GM18867 (cell line): ENCODE measurements around the gene TSPAN5.
"Not testable (repeated sequence)": the region's sequence is repeated elsewhere in the genome, so short reads cannot be mapped to it uniquely, and the experiment has no call there.

Experiments used
- ATAC-seq: cut with Tn5 transposase; IDR thresholded peaks from one replicate; pipeline ENCODE4 v1.9.1; 2021; ENCODE audit warnings: mild to moderate bottlenecking, moderate library complexity; ENCODE audit not compliant: unreplicated experiment

The TSPAN5 gene

GRCh38 chr4:98658287-98659105, at the start of gene TSPAN5:
TSS of gene TSPAN5 (minus strand) at chr4:98658611.
- peak; percentile 81 for ATAC-seq

- no peak for ATAC-seq
Observed at GRCh38 chr4:98706935-98707334, 48.5 kb upstream of the TSPAN5 start.

GRCh38 chr4:98706200-98706813, 47.9 kb upstream of the TSPAN5 start:
- ATAC-seq, result no peak

GRCh38 chr4:98705586-98705985, 47.2 kb upstream of the TSPAN5 start:
- ATAC-seq, result not testable (repeated sequence)

- no peak for ATAC-seq
Observed at GRCh38 chr4:98700656-98701055, 42.2 kb upstream of the TSPAN5 start.

- ATAC-seq, result no peak
Observed at GRCh38 chr4:98694076-98694475, 35.7 kb upstream of the TSPAN5 start.

- no peak for ATAC-seq
Observed at GRCh38 chr4:98692411-98692810, 34.0 kb upstream of the TSPAN5 start.

- no peak for ATAC-seq
Observed at GRCh38 chr4:98691588-98691987, 33.2 kb upstream of the TSPAN5 start.

GRCh38 chr4:98689507-98690174, 31.2 kb upstream of the TSPAN5 start:
- ATAC-seq, result no peak

- no peak for ATAC-seq
Observed at GRCh38 chr4:98688411-98689290, 30.2 kb upstream of the TSPAN5 start.

- no peak for ATAC-seq
Observed at GRCh38 chr4:98687876-98688275, 29.5 kb upstream of the TSPAN5 start.

GRCh38 chr4:98686847-98687246, 28.4 kb upstream of the TSPAN5 start:
- no peak for ATAC-seq

- ATAC-seq, result no peak
Observed at GRCh38 chr4:98686043-98686707, 27.8 kb upstream of the TSPAN5 start.

- ATAC-seq, result no peak
Observed at GRCh38 chr4:98685225-98686042, 27.0 kb upstream of the TSPAN5 start.

GRCh38 chr4:98682719-98683118, 24.3 kb upstream of the TSPAN5 start:
- no peak for ATAC-seq

- no peak for ATAC-seq
Observed at GRCh38 chr4:98680806-98681205, 22.4 kb upstream of the TSPAN5 start.

- ATAC-seq, result no peak
Observed at GRCh38 chr4:98679738-98680137, 21.3 kb upstream of the TSPAN5 start.

- no peak for ATAC-seq
Observed at GRCh38 chr4:98677799-98678198, 19.4 kb upstream of the TSPAN5 start.

GRCh38 chr4:98674404-98675173, 16.2 kb upstream of the TSPAN5 start:
- ATAC-seq, result no peak
